Prostate gland (tissue), 2 donors: ENCODE results near the gene BDNF. TPM values are rescaled to one million over a fixed set of nuclear protein-coding genes. Genes with fewer than 3 reads are reported as not detected.
A peak's percentile ranks its signal among the peaks of the same experiment; 100 is the strongest.

Experiments used
- DNase-seq: peaks from one replicate; pipeline ENCODE4 v3.0.0-alpha.2; 2019; ENCODE audit warnings: low spot score
- H3K27ac ChIP-seq, 2 donors: fragments of 200-600 bp; sonication (generic); 2 replicates each; pipeline ENCODE4 v1.5.1; 2017 to 2019
- H3K27me3 ChIP-seq: fragments of 200-600 bp; sonication (generic); replicated peaks from 2 replicates; pipeline ENCODE4 v1.5.1; 2019; ENCODE audit not compliant: insufficient read depth
- H3K36me3 ChIP-seq, 2 donors: fragments of 200-600 bp; sonication (generic); 1 replicate in 1 of 2; 2 replicates in 1 of 2; pipeline versions ENCODE4 v1.5.1 to v1.8.1; 2017 to 2019
- H3K4me1 ChIP-seq: fragments of 200-600 bp; sonication (generic); replicated peaks from 2 replicates; pipeline ENCODE4 v1.5.1; 2019
- H3K4me3 ChIP-seq, 2 donors: fragments of 200-600 bp; sonication (generic); 2 replicates each; pipeline ENCODE4 v1.5.1; 2017 to 2019
- H3K9me3 ChIP-seq: fragments of 200-600 bp; sonication (generic); 2 replicates; pipeline ENCODE4 v1.5.1; 2017
- POLR2A ChIP-seq: fragments of 450-650 bp; IDR thresholded peaks from one replicate; pipeline ENCODE4 v1.6.1; 2016; ENCODE audit warnings: antibody characterized with exemption, mild to moderate bottlenecking
- POLR2AphosphoS5 ChIP-seq: sonication (generic); formaldehyde crosslinking; IDR thresholded peaks from one replicate; pipeline ENCODE4 v1.6.1; 2017; ENCODE audit warnings: antibody characterized with exemption
- WGBS: methylation state at CpG from one replicate; pipeline ENCODE4 v1.1.5; 2018; 5-methylcytosine and 5-hydroxymethylcytosine counted together
- intact Hi-C: fragments of 100-400 bp; cut with DNase I; formaldehyde crosslinking; loops from one replicate; pipeline ENCODE4 v1.14.2; 2022
- total RNA-seq, 2 donors: library from RNA; depleted of rRNA; stranded (reverse); fragments of >200 nt; gene quantifications; one replicate each; pipeline ENCODE4 v1.1.0, GENCODE V29; 2016
- TF ChIP-seq, protein P1 (sequence below), 4 experiments: fragments of 200-600 bp in 2 of 4; fragments of 450-650 bp in 2 of 4; sonication (generic) in 2 of 4; IDR thresholded peaks; 1 replicate in 3 of 4; 2 replicates in 1 of 4; pipeline ENCODE4 v1.5.1; 2016 to 2019; ENCODE audit warnings: antibody characterized with exemption in 4 of 4, mild to moderate bottlenecking in 2 of 4, moderate library complexity in 2 of 4

Gene BDNF
- total RNA-seq, 2 donors from 2014 or later, result 0.87 to 2.5 TPM

DNA sequence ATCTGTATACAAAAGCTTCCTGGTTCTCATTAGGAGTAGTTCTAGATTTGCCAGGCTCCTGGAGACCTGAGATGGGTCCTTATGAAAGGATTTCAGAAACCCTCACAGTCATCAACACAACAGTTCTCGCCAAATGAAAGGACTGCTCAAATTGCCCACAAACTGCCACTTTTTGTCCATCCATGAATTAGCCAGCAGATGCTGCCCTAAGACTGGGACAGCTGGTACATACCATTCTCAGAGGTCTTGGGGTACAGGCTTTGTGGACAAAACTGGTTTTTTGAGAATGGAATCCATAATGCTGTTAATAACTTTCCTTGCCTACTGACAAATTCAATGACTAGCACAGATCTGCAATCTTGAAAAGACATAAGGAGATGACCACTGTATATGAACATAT, 23.4 kb upstream of the BDNF start:
- no peaks in the 10 kb centered on the region for H3K4me1 ChIP-seq
- intact Hi-C loops, result no loop called here
- DNase-seq, result no peak
- H3K36me3 ChIP-seq, result no peaks in the 10 kb centered on the region
- H3K9me3 ChIP-seq, result no peaks in the 10 kb centered on the region
- H3K27me3 ChIP-seq, result peaks cover 22% of the 10 kb centered on the region
- H3K4me3 ChIP-seq, result no peak overlapping the region
- 86% methylated on average over 1 of the region's 1 CpG for WGBS
- no peak overlapping the region for H3K27ac ChIP-seq
- no peak for TF ChIP-seq POLR2AphosphoS5
- TF ChIP-seq, protein P1, sequence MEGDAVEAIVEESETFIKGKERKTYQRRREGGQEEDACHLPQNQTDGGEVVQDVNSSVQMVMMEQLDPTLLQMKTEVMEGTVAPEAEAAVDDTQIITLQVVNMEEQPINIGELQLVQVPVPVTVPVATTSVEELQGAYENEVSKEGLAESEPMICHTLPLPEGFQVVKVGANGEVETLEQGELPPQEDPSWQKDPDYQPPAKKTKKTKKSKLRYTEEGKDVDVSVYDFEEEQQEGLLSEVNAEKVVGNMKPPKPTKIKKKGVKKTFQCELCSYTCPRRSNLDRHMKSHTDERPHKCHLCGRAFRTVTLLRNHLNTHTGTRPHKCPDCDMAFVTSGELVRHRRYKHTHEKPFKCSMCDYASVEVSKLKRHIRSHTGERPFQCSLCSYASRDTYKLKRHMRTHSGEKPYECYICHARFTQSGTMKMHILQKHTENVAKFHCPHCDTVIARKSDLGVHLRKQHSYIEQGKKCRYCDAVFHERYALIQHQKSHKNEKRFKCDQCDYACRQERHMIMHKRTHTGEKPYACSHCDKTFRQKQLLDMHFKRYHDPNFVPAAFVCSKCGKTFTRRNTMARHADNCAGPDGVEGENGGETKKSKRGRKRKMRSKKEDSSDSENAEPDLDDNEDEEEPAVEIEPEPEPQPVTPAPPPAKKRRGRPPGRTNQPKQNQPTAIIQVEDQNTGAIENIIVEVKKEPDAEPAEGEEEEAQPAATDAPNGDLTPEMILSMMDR (IDR thresholded peaks at IDR 0.05), result no peak
- TF ChIP-seq POLR2A, result no peak

DNA sequence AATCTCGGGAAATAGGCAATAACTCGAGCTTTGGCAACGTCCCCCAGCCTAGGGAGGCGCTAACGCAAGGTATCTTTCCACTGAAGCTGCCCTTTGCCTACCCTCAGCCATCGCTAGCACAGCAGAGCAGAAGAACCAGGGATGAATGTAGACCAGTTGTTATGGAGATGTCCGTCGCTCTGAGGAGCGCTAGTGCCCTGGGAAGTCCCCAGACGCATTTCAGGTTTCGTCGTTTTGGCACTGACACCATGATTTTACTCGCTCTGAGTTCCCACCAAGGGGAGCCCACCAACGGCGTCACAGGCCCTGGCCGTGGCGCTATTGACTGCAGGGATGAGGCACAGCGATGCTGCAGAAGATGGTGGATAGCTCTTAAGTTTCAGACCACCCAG, 22.7 kb upstream of the BDNF start:
- H3K27me3 ChIP-seq, result peaks cover 24% of the 10 kb centered on the region
- no peaks in the 10 kb centered on the region for H3K4me1 ChIP-seq
- no peaks in the 10 kb centered on the region for H3K36me3 ChIP-seq
- TF ChIP-seq POLR2AphosphoS5 (no peak), POLR2A (no peak)
- TF ChIP-seq, protein P1 (IDR thresholded peaks at IDR 0.05), result no peak
- no peaks in the 10 kb centered on the region for H3K9me3 ChIP-seq
- 3% methylated on average over 18 of the region's 18 CpGs for WGBS
- intact Hi-C loops, result no loop called here
- DNase-seq, result no peak
- no peak overlapping the region for H3K27ac ChIP-seq
- no peak overlapping the region for H3K4me3 ChIP-seq

DNA sequence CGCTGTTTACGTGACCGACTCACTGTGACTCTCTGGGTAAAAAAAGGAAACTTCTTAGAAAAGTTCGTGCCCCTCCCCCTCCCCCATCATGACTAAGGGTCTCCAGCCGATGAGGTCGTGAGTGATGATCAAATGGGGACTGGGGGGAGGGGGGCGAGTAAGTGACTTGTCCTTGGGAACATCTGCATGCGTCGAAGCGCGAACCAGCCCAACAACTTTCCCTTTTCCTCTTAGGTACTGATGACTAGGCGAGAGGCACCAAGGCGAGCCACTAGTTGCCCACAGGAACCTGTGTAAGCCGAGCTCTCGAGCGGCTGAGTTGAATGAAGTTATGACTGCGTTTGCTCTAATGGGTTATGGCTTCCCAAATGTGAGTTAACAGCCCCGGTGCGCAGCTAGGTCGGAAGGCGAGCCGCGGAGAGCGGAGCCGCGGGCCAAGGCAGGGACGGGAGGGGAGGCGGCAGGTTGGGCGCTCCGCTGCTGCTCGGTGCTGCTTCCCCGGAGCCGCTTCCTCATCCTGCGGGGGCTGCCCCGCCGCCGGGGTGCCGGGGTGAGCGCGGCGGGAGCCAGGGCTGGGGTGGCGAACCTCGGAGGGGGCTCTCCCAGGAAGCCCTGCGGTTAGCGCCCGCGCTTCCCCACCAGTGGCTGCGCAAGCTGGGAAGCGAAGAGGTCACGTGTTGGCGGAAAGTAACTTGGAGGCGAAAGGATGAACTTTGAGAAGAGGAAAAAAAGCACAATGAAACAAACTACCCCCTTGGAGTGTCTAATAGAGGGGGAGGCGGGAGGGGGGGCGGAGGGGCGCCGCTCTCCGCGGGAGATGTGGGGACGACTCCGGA, 22.1 kb upstream of the BDNF start:
- Histone ChIP-seq H3K27me3 (peaks cover 24% of the 10 kb centered on the region), H3K27ac (no peak overlapping the region)
- no peak for TF ChIP-seq POLR2A
- TF ChIP-seq POLR2AphosphoS5, result no peak
- TF ChIP-seq, protein P1 (IDR thresholded peaks at IDR 0.05), result no peak

DNA sequence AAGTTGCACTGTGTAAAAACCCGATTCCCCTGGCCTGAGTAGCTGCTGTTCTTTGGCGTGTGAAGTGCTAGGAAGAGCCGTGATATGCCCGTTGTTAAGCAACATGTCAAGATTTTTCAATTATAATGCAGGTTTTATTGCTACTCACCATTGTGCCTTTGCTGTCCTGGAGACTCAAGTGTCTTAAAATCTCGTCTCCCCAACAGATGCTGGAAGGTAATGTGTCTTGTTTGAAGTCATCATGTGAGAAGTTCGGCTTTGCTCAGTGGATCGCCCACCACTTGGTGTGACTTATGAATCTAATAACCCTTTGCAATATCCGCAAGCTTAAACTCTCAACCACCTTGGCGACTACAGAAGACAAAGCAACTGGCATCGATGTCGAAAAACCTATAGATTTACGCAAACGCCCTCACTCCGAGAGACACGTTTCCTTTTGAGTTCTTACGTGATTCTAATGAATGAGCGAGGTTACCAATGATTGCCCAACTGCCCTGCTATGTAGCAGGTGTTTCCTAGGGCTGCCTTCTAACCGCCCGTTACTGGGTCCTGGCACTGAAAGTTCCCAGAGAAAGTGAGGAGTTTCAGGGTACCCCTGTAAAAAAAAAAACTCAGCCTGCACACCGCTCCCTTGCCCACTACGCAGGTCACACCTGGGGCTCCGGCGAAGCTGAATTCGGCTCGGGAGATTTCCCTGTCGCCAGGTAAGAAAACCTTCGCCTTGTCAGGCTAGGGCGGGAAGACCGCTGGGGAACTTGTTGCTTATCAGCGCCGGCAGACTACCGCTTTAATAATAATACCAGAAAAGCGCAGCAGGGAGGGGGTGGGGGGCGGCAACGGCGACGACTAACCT, 21.2 kb upstream of the BDNF start:
- TF ChIP-seq POLR2A, result no peak
- TF ChIP-seq POLR2AphosphoS5, result no peak
- TF ChIP-seq, protein P1 (IDR thresholded peaks at IDR 0.05), result no peak
- peaks cover 24% of the 10 kb centered on the region for H3K27me3 ChIP-seq
- no peaks in the 10 kb centered on the region for H3K4me1 ChIP-seq
- no peak overlapping the region for H3K27ac ChIP-seq
- no peaks in the 10 kb centered on the region for H3K36me3 ChIP-seq
- no peak overlapping the region for H3K4me3 ChIP-seq
- WGBS, result 3% methylated on average over 37 of the region's 37 CpGs
- DNase-seq, result no peak
- no peaks in the 10 kb centered on the region for H3K9me3 ChIP-seq
- intact Hi-C loops, result no loop called here

More for the DNA sequence above, 22.1 kb upstream of the BDNF start:
- H3K9me3 ChIP-seq, result no peaks in the 10 kb centered on the region
- no peaks in the 10 kb centered on the region for H3K36me3 ChIP-seq
- DNase-seq, result no peak
- H3K4me3 ChIP-seq, result peak overlapping the region; percentile 4 to 15
- 2% methylated on average over 59 of the region's 60 CpGs for WGBS
- no peaks in the 10 kb centered on the region for H3K4me1 ChIP-seq
- intact Hi-C loops, result no loop called here
